Fibroblast of skin of left quadriceps (primary cell): ENCODE data around the gene ARL14EP.

ENCODE experiments used
- DNase-seq, 2 experiments: peaks; one replicate each; pipeline ENCODE4 v3.0.0-alpha.2; 2013; ENCODE audit warnings: low read depth in 2 of 2

ARL14EP gene

GRCh38 chr11:30380846-30381245 is 57.9 kb downstream of the ARL14EP start:
- no peak for DNase-seq

- DNase-seq: no peak
Measured at GRCh38 chr11:30381879-30382278, 59.0 kb downstream of the ARL14EP start.
